Measurements from ENCODE around the gene COL4A6. TPM values are rescaled to one million over a fixed set of nuclear protein-coding genes. Genes with fewer than 3 reads are reported as not detected.

The COL4A6 gene
- total RNA-seq, 1 experiment from 2014 or later = not detected

DNA sequence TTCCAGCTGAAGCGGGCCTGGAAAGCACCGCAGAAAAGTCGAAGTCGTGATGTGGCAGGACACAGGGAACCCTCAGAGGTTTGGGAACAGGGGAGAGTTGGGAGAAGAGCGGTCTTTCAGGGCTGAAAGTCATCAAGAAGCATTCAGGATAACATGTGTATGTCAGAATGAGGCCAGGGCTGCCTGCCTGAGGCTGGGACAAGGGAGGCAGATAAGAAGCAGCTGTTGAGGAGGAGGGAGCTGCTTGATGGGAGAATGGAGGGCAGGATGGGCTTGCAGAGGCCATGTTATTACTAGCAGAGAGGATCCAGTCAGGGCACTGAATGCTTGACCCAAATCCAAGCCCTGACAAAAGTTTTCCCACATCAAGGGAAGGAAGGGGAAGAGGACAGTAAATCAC is 214.6 kb downstream of the COL4A6 start:
- H2AFZ ChIP-seq (ENCODE audit: low read length) = no peak overlapping the region
- no peak overlapping the region for H3K27ac ChIP-seq (ENCODE audit: low read length)
- H3K9me3 ChIP-seq (ENCODE audit: low read length) = no peaks in the 10 kb centered on the region
- no peak for DNase-seq
- H3K9me2 ChIP-seq (replicated peaks; ENCODE audit: insufficient read depth, low read length) = no peaks in the 10 kb centered on the region
- H3K4me3 ChIP-seq (ENCODE audit: low read length) = no peak overlapping the region
- no peaks in the 10 kb centered on the region for H3K36me3 ChIP-seq (ENCODE audit: insufficient read depth, low read length)
- H3K27me3 ChIP-seq (ENCODE audit: low read length) = no peaks in the 10 kb centered on the region
- no peak overlapping the region for H3K4me2 ChIP-seq (ENCODE audit: low read depth, low read length, poor library complexity, severe bottlenecking)
- H3K79me2 ChIP-seq (ENCODE audit: low read length) = no peaks in the 10 kb centered on the region
- H3K4me1 ChIP-seq (ENCODE audit: low read length) = no peaks in the 10 kb centered on the region
- no peaks in the 10 kb centered on the region for H4K20me1 ChIP-seq (ENCODE audit: insufficient read depth, low read depth, low read length)
- no peak overlapping the region for H3K9ac ChIP-seq (ENCODE audit: low read length)

DNA sequence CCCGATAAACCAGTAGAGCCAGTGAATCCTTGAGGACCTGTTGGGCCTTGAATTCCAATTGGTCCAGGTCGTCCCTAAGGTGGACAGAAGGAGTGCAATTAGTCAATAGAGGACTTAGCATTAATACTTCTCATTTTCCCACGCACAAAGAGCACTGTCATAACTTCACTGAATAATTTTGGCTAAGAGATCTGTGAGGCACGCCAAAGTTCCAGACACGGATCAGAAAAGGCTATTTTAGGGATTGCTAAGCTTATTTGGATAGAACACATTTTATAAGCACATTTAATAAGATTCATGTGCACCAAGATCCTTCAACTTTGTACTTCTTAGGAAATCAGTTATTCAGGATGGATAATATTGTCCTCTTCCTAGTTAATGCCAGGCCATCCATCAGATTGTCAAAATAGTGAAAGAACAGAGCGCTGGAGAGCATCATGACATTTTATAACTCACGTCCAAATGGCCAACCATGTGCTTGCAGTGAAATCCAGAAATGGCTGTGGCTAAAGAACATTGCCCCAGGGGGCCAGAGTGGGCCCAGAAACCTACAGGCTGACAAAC is 216.8 kb downstream of the COL4A6 start:
- no peaks in the 10 kb centered on the region for H3K9me3 ChIP-seq (ENCODE audit: low read length)
- DNase-seq = no peak
- no peaks in the 10 kb centered on the region for H3K79me2 ChIP-seq (ENCODE audit: low read length)
- no peaks in the 10 kb centered on the region for H4K20me1 ChIP-seq (ENCODE audit: insufficient read depth, low read depth, low read length)
- no peak overlapping the region for H3K4me2 ChIP-seq (ENCODE audit: low read depth, low read length, poor library complexity, severe bottlenecking)
- no peak overlapping the region for H3K9ac ChIP-seq (ENCODE audit: low read length)
- H3K4me3 ChIP-seq (ENCODE audit: low read length) = no peak overlapping the region
- H3K9me2 ChIP-seq (replicated peaks; ENCODE audit: insufficient read depth, low read length) = no peaks in the 10 kb centered on the region
- no peak overlapping the region for H3K27ac ChIP-seq (ENCODE audit: low read length)
- no peak overlapping the region for H2AFZ ChIP-seq (ENCODE audit: low read length)
- H3K27me3 ChIP-seq (ENCODE audit: low read length) = no peaks in the 10 kb centered on the region
- H3K4me1 ChIP-seq (ENCODE audit: low read length) = no peaks in the 10 kb centered on the region
- H3K36me3 ChIP-seq (ENCODE audit: insufficient read depth, low read length) = no peaks in the 10 kb centered on the region

DNA sequence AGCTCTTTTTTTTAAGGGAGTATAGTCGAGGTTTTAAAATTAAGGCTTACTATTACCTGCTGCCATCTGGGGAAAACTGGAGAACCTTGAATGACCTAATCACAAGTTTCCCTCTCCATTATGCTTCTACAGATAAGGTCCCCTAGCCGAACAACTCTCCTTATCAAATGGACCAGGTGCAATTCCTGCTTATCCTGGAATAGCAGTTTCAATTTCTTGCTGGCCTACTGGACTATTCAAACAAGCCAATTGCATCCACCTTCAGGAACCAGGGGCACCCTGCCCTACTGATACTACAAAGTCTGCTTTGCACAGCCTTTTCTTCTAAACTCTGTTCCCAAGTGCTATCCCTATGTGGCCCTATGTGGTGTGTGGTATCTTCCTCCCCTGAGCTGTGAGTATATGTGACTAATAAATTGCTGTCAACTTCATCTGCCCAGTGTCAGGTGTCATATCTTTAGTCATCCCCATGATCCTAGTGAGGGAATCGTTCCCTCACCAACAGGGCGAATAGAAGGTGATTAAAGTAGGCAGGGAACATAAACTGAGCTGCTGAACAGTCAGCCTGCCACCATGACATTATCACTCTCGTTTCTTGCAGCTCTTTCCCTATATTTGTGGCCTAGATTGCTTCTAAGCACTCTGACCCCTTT is 218.1 kb downstream of the COL4A6 start:
- H3K4me2 ChIP-seq (ENCODE audit: low read depth, low read length, poor library complexity, severe bottlenecking) = no peak overlapping the region
- H3K36me3 ChIP-seq (ENCODE audit: insufficient read depth, low read length) = no peaks in the 10 kb centered on the region
- H3K9ac ChIP-seq (ENCODE audit: low read length) = no peak overlapping the region
- no peaks in the 10 kb centered on the region for H4K20me1 ChIP-seq (ENCODE audit: insufficient read depth, low read depth, low read length)
- H3K9me3 ChIP-seq (ENCODE audit: low read length) = no peaks in the 10 kb centered on the region
- H3K27ac ChIP-seq (ENCODE audit: low read length) = no peak overlapping the region
- no peak overlapping the region for H2AFZ ChIP-seq (ENCODE audit: low read length)
- no peaks in the 10 kb centered on the region for H3K9me2 ChIP-seq (replicated peaks; ENCODE audit: insufficient read depth, low read length)
- no peak for DNase-seq
- no peaks in the 10 kb centered on the region for H3K27me3 ChIP-seq (ENCODE audit: low read length)
- H3K4me3 ChIP-seq (ENCODE audit: low read length) = no peak overlapping the region
- no peaks in the 10 kb centered on the region for H3K4me1 ChIP-seq (ENCODE audit: low read length)
- H3K79me2 ChIP-seq (ENCODE audit: low read length) = no peaks in the 10 kb centered on the region

DNA sequence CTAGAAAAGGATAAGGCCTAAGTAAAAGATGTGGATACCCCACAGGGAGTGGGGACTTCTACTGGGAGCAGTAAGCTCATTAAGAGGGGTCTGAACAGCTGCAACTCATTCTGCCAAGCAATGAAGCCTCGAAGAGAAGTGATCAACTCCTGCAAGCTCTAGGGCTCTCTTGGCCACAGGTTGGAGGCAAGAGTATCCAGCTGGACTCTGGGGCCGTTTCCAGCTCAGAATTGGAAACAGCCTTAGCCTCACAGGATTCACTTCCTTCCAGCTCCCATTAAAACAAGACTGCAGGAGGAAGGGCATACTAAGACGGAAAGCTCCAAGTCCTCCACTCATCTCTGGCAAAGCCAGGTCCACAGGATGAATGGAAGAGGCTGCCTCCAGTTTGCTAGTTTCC is 220.3 kb downstream of the COL4A6 start:
- no peak overlapping the region for H3K4me3 ChIP-seq (ENCODE audit: low read length)
- no peaks in the 10 kb centered on the region for H3K36me3 ChIP-seq (ENCODE audit: insufficient read depth, low read length)
- H3K79me2 ChIP-seq (ENCODE audit: low read length) = no peaks in the 10 kb centered on the region
- H3K27ac ChIP-seq (ENCODE audit: low read length) = no peak overlapping the region
- no peaks in the 10 kb centered on the region for H4K20me1 ChIP-seq (ENCODE audit: insufficient read depth, low read depth, low read length)
- H3K4me2 ChIP-seq (ENCODE audit: low read depth, low read length, poor library complexity, severe bottlenecking) = no peak overlapping the region
- no peaks in the 10 kb centered on the region for H3K4me1 ChIP-seq (ENCODE audit: low read length)
- H3K9ac ChIP-seq (ENCODE audit: low read length) = no peak overlapping the region
- H3K9me2 ChIP-seq (replicated peaks; ENCODE audit: insufficient read depth, low read length) = no peaks in the 10 kb centered on the region
- DNase-seq = no peak
- H2AFZ ChIP-seq (ENCODE audit: low read length) = no peak overlapping the region
- no peaks in the 10 kb centered on the region for H3K9me3 ChIP-seq (ENCODE audit: low read length)
- H3K27me3 ChIP-seq (ENCODE audit: low read length) = no peaks in the 10 kb centered on the region

- no peak overlapping the region for H2AFZ ChIP-seq (ENCODE audit: low read length)
- H3K27ac ChIP-seq (ENCODE audit: low read length) = no peak overlapping the region
- H3K4me3 ChIP-seq (ENCODE audit: low read length) = no peak overlapping the region
- H3K9ac ChIP-seq (ENCODE audit: low read length) = no peak overlapping the region
- no peaks in the 10 kb centered on the region for H3K9me3 ChIP-seq (ENCODE audit: low read length)
- no peak for DNase-seq
- no peak overlapping the region for H3K4me2 ChIP-seq (ENCODE audit: low read depth, low read length, poor library complexity, severe bottlenecking)
- H3K79me2 ChIP-seq (ENCODE audit: low read length) = no peaks in the 10 kb centered on the region
- no peaks in the 10 kb centered on the region for H3K27me3 ChIP-seq (ENCODE audit: low read length)
- no peaks in the 10 kb centered on the region for H3K9me2 ChIP-seq (replicated peaks; ENCODE audit: insufficient read depth, low read length)
- H3K36me3 ChIP-seq (ENCODE audit: insufficient read depth, low read length) = no peaks in the 10 kb centered on the region
- no peaks in the 10 kb centered on the region for H4K20me1 ChIP-seq (ENCODE audit: insufficient read depth, low read depth, low read length)
- no peaks in the 10 kb centered on the region for H3K4me1 ChIP-seq (ENCODE audit: low read length)
These were observed 221.2 kb downstream of the COL4A6 start for GRCh38 chrX:108216919-108217571.

DNA sequence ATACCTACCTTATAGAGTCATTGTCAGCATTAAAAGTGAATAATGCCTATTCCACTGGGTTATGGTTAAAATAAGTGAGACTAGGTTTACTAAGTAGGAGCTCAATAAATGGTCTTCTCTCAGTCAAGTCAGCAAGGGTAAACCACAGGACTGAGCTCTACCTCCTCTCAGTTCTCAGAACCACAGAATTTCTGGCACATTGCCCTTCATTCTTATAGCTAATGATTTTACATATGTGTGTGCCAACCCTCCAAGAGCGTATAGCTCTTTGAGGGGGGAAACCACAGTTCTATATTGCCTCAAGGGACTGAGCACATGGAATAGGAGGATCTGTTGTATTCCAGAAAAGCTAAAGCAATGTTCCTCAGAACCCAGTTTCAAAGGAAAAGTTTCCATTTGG is 221.8 kb downstream of the COL4A6 start:
- Histone ChIP-seq H3K4me2 (ENCODE audit: low read depth, low read length, poor library complexity, severe bottlenecking) (no peak overlapping the region), H3K9me2 (replicated peaks; ENCODE audit: insufficient read depth, low read length) (no peaks in the 10 kb centered on the region), H2AFZ (ENCODE audit: low read length) (no peak overlapping the region), H3K9me3 (ENCODE audit: low read length) (no peaks in the 10 kb centered on the region), H3K4me1 (ENCODE audit: low read length) (no peaks in the 10 kb centered on the region), H3K4me3 (ENCODE audit: low read length) (no peak overlapping the region), H3K79me2 (ENCODE audit: low read length) (no peaks in the 10 kb centered on the region), H3K27me3 (ENCODE audit: low read length) (no peaks in the 10 kb centered on the region), H3K9ac (ENCODE audit: low read length) (no peak overlapping the region), H3K36me3 (ENCODE audit: insufficient read depth, low read length) (no peaks in the 10 kb centered on the region), H3K27ac (ENCODE audit: low read length) (no peak overlapping the region), H4K20me1 (ENCODE audit: insufficient read depth, low read depth, low read length) (no peaks in the 10 kb centered on the region)
- DNase-seq = no peak

- Histone ChIP-seq H3K27me3 (ENCODE audit: low read length) (no peaks in the 10 kb centered on the region), H3K4me1 (ENCODE audit: low read length) (no peaks in the 10 kb centered on the region)
These were observed 226.9 kb downstream of the COL4A6 start for GRCh38 chrX:108211301-108211700.

GRCh38 chrX:108209006-108209554 is 229.1 kb downstream of the COL4A6 start:
- no peak for DNase-seq
- no peak overlapping the region for H2AFZ ChIP-seq (ENCODE audit: low read length)
- H3K4me1 ChIP-seq (ENCODE audit: low read length) = no peaks in the 10 kb centered on the region
- no peaks in the 10 kb centered on the region for H3K79me2 ChIP-seq (ENCODE audit: low read length)
- no peaks in the 10 kb centered on the region for H3K27me3 ChIP-seq (ENCODE audit: low read length)
- H3K9me2 ChIP-seq (replicated peaks; ENCODE audit: insufficient read depth, low read length) = no peaks in the 10 kb centered on the region
- H3K9me3 ChIP-seq (ENCODE audit: low read length) = no peaks in the 10 kb centered on the region
- no peak overlapping the region for H3K9ac ChIP-seq (ENCODE audit: low read length)
- H3K27ac ChIP-seq (ENCODE audit: low read length) = no peak overlapping the region
- H3K4me2 ChIP-seq (ENCODE audit: low read depth, low read length, poor library complexity, severe bottlenecking) = no peak overlapping the region
- no peaks in the 10 kb centered on the region for H4K20me1 ChIP-seq (ENCODE audit: insufficient read depth, low read depth, low read length)
- H3K36me3 ChIP-seq (ENCODE audit: insufficient read depth, low read length) = no peaks in the 10 kb centered on the region
- no peak overlapping the region for H3K4me3 ChIP-seq (ENCODE audit: low read length)

More at GRCh38 chrX:108211301-108211700, 226.9 kb downstream of the COL4A6 start:
- no peak for DNase-seq
- H3K27ac ChIP-seq (ENCODE audit: low read length) = no peak overlapping the region
- H3K9ac ChIP-seq (ENCODE audit: low read length) = no peak overlapping the region
- H3K36me3 ChIP-seq (ENCODE audit: insufficient read depth, low read length) = no peaks in the 10 kb centered on the region
- no peak overlapping the region for H2AFZ ChIP-seq (ENCODE audit: low read length)
- H3K9me3 ChIP-seq (ENCODE audit: low read length) = no peaks in the 10 kb centered on the region
- H3K4me2 ChIP-seq (ENCODE audit: low read depth, low read length, poor library complexity, severe bottlenecking) = no peak overlapping the region
- H3K4me3 ChIP-seq (ENCODE audit: low read length) = no peak overlapping the region
- H4K20me1 ChIP-seq (ENCODE audit: insufficient read depth, low read depth, low read length) = no peaks in the 10 kb centered on the region
- no peaks in the 10 kb centered on the region for H3K9me2 ChIP-seq (replicated peaks; ENCODE audit: insufficient read depth, low read length)
- no peaks in the 10 kb centered on the region for H3K79me2 ChIP-seq (ENCODE audit: low read length)
